GM12874 (cell line): Measurements from ENCODE around the gene THAP7.

Experiments used
- TF ChIP-seq, protein P1 (sequence below): IDR thresholded peaks from 2 replicates; pipeline ENCODE4 v1.5.1; 2011; ENCODE audit warnings: low read depth, mild to moderate bottlenecking, control low read depth, low read length, moderate library complexity; ENCODE audit not compliant: insufficient read depth

The THAP7 gene

DNA sequence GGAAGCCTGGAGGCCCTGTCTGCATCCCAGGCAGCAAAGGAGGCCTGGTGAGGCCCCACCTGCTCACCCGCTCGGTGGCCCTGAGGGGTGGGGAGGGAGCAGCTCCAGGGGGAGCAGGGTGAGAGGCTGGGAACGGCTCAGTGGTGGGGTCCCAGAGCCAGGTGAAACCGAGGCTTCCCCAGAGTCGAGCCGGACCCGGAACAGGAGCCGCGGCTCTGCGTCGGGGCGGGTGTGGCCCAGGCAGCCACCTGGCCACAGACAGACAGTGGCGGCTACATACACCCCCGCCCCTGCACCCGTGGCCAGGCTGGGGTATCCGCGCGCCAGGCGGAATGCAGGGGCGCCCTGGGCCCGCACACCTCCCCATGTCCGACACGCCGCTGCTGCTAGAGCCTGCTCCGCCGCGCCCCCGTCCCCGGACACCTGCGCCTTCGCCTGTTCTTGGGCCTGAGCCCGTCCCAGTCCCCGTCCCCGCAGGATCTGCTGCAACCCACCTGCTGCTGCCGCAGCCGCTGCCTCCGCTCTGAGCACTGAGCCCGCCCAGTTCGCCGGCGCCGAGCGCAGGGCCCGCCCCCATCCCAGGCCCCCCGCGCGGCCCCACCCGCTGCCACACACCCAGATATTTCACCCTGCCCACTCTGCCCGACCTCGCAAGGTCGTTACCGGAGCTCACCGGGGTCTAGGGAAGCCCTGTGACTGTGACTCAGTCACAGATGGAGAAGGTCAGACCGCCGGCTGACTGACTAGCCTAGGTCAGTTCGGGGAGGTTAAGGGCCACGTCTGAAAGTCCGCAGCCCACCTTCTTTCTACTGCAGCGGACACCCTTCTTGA is 30.3 kb upstream of the THAP7 start, which contains the start of gene SLC7A4:
Gene SLC7A4 (minus strand): TSS at position 525 of the 831 bp plus-strand sequence. CDS start 749 bp downstream, outside the sequence.
- TF ChIP-seq, protein P1, sequence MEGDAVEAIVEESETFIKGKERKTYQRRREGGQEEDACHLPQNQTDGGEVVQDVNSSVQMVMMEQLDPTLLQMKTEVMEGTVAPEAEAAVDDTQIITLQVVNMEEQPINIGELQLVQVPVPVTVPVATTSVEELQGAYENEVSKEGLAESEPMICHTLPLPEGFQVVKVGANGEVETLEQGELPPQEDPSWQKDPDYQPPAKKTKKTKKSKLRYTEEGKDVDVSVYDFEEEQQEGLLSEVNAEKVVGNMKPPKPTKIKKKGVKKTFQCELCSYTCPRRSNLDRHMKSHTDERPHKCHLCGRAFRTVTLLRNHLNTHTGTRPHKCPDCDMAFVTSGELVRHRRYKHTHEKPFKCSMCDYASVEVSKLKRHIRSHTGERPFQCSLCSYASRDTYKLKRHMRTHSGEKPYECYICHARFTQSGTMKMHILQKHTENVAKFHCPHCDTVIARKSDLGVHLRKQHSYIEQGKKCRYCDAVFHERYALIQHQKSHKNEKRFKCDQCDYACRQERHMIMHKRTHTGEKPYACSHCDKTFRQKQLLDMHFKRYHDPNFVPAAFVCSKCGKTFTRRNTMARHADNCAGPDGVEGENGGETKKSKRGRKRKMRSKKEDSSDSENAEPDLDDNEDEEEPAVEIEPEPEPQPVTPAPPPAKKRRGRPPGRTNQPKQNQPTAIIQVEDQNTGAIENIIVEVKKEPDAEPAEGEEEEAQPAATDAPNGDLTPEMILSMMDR: no peak

DNA sequence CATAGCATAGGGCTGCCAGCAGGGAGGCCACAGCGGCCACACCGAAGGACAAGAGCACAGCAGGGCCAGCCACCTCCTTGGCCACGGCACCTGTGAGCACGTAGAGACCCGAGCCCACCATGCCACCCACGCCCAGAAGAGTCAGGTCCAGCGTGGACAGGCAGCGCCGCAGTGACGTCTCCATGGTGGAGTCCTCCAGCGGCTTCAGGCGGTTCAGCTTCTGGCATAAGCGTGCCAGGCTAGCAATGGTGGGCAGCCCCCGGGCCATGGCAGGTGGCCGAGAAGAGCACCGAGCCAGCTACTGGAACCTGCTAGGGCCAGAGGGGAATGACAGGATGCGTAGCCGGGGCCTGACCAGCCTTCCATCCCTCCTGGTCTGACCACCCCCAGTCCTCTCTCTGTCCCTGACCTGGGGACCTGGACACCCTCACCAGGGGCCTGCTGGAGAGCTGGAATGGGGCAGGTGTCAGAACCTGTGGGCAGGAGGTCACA is 29.7 kb upstream of the THAP7 start:
- TF ChIP-seq, protein P1: no peak

DNA sequence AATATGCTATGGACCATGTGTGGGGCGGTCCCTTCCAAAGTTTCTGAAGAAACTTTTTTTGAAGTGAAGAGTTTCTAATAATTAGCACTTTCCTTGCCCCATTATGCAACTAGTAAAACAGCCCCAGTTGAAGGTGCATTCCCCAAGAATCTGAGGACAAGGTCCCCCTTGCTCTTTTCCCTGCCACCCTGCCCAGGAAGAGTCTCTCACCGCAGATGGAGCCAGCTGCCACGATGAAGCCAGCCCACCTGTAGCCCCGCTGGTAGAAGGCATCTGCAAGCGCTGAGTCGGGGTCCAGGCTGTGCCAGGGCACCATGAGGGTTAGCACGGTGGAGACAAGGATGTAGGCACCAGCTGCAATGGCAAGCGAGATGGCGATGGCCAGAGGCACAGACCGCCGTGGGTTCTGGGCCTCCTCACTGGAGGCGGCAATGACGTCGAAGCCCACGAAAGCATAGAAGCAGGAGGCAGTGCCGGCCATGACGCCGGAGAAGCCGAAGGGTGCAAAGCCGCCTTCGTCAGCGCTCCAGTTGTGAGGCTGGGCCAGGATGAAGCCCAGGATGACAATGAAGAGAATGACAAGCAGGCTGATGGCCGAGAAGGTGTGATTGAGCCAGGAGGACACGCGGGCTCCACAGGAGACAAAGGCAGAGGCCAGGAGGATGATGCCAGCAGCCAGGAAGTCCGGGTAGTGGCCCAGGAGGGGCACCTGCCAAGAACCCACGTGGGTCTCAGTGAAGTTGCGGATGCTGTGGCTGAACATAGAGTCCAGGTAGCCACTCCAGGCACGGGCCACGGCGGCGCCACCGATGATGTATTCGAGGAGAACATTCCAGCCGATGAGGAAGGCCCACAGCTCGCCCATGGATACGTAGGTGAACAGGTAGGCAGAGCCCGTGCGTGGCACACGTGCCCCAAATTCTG is 29.0 kb upstream of the THAP7 start:
- TF ChIP-seq, protein P1: no peak

DNA sequence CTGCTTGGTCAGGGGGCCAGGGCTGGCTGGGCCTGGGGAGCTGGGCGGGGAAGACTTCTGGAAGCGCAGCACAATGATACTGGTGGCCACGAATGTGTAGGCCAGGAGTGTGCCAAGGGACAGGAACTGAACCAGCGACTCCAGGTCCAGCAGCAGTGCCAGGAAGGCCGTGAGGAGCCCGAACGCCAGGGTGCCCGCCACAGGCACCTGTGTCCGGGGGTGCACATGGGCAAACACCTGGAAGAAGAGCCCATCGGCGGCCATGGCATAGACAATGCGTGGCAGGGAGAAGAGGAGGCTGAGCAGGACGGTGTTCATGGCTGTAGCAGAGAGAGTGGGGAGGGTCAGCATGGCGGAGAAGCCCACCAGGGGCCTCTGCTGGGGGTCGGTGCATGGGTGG is 28.1 kb upstream of the THAP7 start:
- TF ChIP-seq, protein P1: no peak

DNA sequence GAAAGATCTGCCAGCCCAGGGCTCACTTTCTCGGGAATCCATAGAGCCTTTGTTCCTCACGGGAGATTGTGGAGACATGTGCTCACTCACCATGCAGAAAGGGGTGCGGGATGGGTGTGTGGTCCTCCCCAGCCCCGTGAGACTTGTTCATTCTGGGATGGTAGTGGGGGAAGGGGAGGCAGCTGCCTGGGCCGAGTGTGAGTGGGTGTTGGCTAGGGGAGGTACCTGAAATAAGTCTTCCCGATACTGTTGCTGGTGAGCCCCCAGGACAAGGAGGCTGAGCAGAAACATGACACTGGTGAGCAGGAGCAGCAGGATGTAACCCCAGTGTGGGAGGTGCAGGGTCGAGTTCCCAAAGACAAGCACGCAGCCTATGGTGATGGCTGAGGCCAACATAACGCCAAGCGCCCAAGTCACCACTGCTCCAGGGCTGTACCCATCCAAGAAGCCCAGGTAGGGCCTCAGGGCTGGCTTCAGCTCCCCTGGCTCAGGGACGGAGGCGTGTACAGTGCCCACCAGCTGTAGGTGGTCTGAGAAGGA is 27.6 kb upstream of the THAP7 start:
- TF ChIP-seq, protein P1: no peak

DNA sequence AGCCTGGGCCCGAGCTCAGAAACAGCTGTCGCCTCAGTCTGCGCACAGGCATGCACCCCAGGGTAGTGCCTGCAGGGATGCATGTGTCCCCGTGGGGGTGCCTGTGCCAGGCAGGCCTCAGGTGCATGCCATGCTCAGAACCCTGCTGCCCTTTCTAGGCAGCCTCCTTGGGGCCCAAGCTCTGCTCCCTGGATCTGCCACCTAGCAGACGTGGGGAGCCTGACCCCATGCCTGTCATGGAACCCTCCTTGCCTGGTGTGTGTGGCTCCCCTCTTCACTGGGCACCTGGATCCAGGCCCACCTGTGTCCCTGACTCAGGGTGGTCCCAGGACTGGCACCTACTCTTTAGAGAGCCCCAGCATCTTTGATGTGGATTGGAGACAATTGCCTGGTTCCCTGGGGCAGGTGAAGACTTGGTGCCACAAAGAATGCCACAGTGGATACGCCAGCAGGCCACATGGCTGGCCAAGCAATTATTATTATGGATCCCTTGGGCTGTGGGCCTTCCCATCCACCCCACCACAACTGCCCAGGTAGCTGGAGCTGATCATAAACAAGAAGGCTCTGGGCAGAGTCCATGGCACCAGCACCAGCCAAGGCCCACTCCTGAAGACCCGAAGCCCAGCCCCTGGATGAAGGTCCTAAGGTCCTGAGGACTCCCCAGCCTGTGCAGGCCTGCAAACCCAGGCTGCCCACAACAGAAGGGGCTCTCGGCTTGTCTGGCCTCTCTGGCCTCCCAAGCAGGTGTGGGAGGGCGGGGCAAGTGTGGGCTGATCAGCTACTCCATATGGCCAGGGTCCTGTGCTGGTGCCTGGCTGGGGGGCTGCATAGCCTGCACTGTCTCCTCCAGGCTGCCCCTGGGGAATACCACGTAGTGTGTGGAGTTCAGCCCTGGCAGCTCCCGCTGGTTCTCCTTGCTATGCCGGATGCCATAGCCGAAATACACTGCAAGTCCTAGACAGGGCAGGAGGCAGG is 26.6 kb upstream of the THAP7 start:
- TF ChIP-seq, protein P1: no peak
